Hepatocyte (in vitro differentiated cells): Measurements from ENCODE around the gene FOCAD. TPM values are rescaled to one million over a fixed set of nuclear protein-coding genes. Genes with fewer than 3 reads are reported as not detected.

Experiments
- DNase-seq: peaks from one replicate; pipeline ENCODE4 v3.0.0-alpha.2; 2016; ENCODE audit warnings: low spot score
- H2AFZ ChIP-seq: fragments of 200-600 bp; sonication (generic); 2 replicates; pipeline ENCODE4 v1.6.0; 2016; ENCODE audit warnings: antibody characterized with exemption, mild to moderate bottlenecking
- H3K27ac ChIP-seq: fragments of 200-600 bp; sonication (generic); 2 replicates; pipeline ENCODE4 v1.5.1; 2016; ENCODE audit warnings: mild to moderate bottlenecking
- H3K27me3 ChIP-seq: fragments of 200-600 bp; sonication (generic); 2 replicates; pipeline ENCODE4 v1.6.1; 2016
- H3K36me3 ChIP-seq: fragments of 200-600 bp; sonication (generic); replicated peaks from 2 replicates; pipeline ENCODE4 v1.5.1; 2016; ENCODE audit warnings: low read depth; ENCODE audit not compliant: insufficient read depth
- H3K4me1 ChIP-seq: fragments of 200-600 bp; sonication (generic); 2 replicates; pipeline ENCODE4 v1.5.1; 2016; ENCODE audit warnings: mild to moderate bottlenecking, moderate library complexity; ENCODE audit not compliant: insufficient read depth
- H3K4me2 ChIP-seq: fragments of 200-600 bp; sonication (generic); 2 replicates; pipeline ENCODE4 v1.6.0; 2016
- H3K4me3 ChIP-seq: fragments of 200-600 bp; sonication (generic); 2 replicates; pipeline ENCODE4 v1.5.1; 2016; ENCODE audit warnings: mild to moderate bottlenecking
- H3K79me2 ChIP-seq: fragments of 200-600 bp; sonication (generic); 2 replicates; pipeline ENCODE4 v1.6.0; 2017; ENCODE audit warnings: mild to moderate bottlenecking
- H3K9me2 ChIP-seq: fragments of 200-600 bp; sonication (generic); replicated peaks from 2 replicates; pipeline ENCODE4 v1.6.0; 2017; ENCODE audit warnings: mild to moderate bottlenecking; ENCODE audit not compliant: insufficient read depth
- H3K9me3 ChIP-seq: fragments of 200-600 bp; sonication (generic); 2 replicates; pipeline ENCODE4 v1.5.1; 2016; ENCODE audit warnings: low read depth, mild to moderate bottlenecking
- H4K20me1 ChIP-seq: fragments of 200-600 bp; sonication (generic); 2 replicates; pipeline ENCODE4 v1.6.0; 2016; ENCODE audit warnings: mild to moderate bottlenecking; ENCODE audit not compliant: insufficient read depth, poor library complexity, severe bottlenecking
- EZH2 ChIP-seq: fragments of 200-600 bp; sonication (generic); IDR thresholded peaks from 2 replicates; pipeline ENCODE4 v1.6.1; 2016; ENCODE audit warnings: antibody characterized with exemption, mild to moderate bottlenecking, borderline replicate concordance
- EZH2phosphoT487 ChIP-seq: fragments of 200-600 bp; sonication (generic); IDR thresholded peaks from one replicate; pipeline ENCODE4 v1.6.1; 2018; ENCODE audit warnings: antibody characterized with exemption, mild to moderate bottlenecking, low read depth, moderate library complexity; ENCODE audit not compliant: unreplicated experiment, severe bottlenecking
- WGBS: methylation state at CpG from one replicate; pipeline ENCODE4 v1.1.6; 2016; ENCODE audit warnings: low lambda C conversion rate; ENCODE audit errors: missing lambda C conversion rate; 5-methylcytosine and 5-hydroxymethylcytosine counted together
- polyA plus RNA-seq: library from polyadenylated mRNA; unstranded; fragments of >200 nt; fragmentation: Nextera tagmentation; extraction: Ambion mirVana; gene quantifications from 2 replicates; pipeline ENCODE4 v1.2.1, GENCODE V29; 2016
- total RNA-seq: library from RNA; depleted of rRNA; stranded (reverse); fragments of >200 nt; gene quantifications from 2 replicates; pipeline ENCODE4 v1.2.3, GENCODE V29; 2014
- TF ChIP-seq, protein P1 (sequence below): fragments of 200-600 bp; sonication (generic); IDR thresholded peaks from 2 replicates; pipeline ENCODE4 v1.5.1; 2016; ENCODE audit warnings: antibody characterized with exemption, mild to moderate bottlenecking; ENCODE audit not compliant: poor library complexity

Gene FOCAD
- total and polyA plus RNA-seq, 2 experiments from 2014 or later: 21.7 to 54.1 TPM

- H3K4me2 ChIP-seq: no peak overlapping the region
- H3K4me1 ChIP-seq: peaks cover 3% of the 10 kb centered on the region
- no peaks in the 10 kb centered on the region for H3K9me2 ChIP-seq
- no peak overlapping the region for H3K27ac ChIP-seq
- H3K4me3 ChIP-seq: no peak overlapping the region
- H3K9me3 ChIP-seq: no peaks in the 10 kb centered on the region
- TF ChIP-seq, protein P1, sequence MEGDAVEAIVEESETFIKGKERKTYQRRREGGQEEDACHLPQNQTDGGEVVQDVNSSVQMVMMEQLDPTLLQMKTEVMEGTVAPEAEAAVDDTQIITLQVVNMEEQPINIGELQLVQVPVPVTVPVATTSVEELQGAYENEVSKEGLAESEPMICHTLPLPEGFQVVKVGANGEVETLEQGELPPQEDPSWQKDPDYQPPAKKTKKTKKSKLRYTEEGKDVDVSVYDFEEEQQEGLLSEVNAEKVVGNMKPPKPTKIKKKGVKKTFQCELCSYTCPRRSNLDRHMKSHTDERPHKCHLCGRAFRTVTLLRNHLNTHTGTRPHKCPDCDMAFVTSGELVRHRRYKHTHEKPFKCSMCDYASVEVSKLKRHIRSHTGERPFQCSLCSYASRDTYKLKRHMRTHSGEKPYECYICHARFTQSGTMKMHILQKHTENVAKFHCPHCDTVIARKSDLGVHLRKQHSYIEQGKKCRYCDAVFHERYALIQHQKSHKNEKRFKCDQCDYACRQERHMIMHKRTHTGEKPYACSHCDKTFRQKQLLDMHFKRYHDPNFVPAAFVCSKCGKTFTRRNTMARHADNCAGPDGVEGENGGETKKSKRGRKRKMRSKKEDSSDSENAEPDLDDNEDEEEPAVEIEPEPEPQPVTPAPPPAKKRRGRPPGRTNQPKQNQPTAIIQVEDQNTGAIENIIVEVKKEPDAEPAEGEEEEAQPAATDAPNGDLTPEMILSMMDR: no peak
- TF ChIP-seq EZH2: no peak
- no peak for TF ChIP-seq EZH2phosphoT487
- H2AFZ ChIP-seq: no peak overlapping the region
- no peaks in the 10 kb centered on the region for H4K20me1 ChIP-seq
- no peak for DNase-seq
- H3K27me3 ChIP-seq: no peaks in the 10 kb centered on the region
- WGBS: 81% methylated on average over 3 of the region's 3 CpGs
- no peaks in the 10 kb centered on the region for H3K36me3 ChIP-seq
- no peaks in the 10 kb centered on the region for H3K79me2 ChIP-seq
Measured at GRCh38 chr9:20984506-20984905, 300.4 kb downstream of the FOCAD start.

DNA sequence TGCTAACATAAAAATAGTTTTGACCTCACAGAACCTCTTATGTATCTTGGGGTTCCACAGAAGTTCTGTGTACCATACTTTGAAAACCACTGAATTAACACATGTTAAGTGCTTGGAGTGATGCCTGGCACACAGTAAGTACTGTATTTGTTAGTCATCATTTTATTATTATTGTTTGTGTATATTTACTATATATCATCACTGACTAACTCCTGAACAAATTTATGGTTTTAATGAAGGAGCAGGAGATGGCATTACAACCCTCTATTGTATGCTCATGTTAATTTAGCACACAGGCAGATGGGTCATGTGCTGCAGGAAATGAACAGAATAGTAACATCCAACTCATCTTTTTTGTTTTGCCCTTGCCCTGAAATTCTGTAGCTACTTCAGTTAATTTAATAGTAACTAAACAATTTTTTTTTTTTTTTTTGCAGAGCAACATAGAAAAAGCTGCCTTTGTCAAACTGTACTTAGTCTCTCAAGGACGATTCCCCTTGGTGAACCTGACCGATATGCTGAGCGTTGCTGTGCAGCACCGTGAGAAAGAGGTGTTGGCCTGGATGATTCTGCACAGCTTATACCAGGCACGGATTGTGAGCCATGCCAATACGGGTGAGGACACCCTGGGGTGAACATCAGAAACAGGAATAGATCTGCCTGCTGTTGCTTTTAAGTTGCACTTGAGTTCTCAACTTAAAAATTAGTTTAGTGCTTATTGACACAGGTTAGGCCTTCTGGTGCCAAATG lies 302.0 kb downstream of the FOCAD start:
- H4K20me1 ChIP-seq: no peaks in the 10 kb centered on the region
- H3K4me2 ChIP-seq: no peak overlapping the region
- H3K27ac ChIP-seq: no peak overlapping the region
- no peak overlapping the region for H2AFZ ChIP-seq
- H3K79me2 ChIP-seq: no peaks in the 10 kb centered on the region
- H3K9me2 ChIP-seq: no peaks in the 10 kb centered on the region
- H3K4me1 ChIP-seq: peaks cover 3% of the 10 kb centered on the region
- DNase-seq: no peak
- H3K9me3 ChIP-seq: no peaks in the 10 kb centered on the region
- H3K4me3 ChIP-seq: no peak overlapping the region
- H3K36me3 ChIP-seq: no peaks in the 10 kb centered on the region
- H3K27me3 ChIP-seq: no peaks in the 10 kb centered on the region
- TF ChIP-seq, protein P1: no peak
- TF ChIP-seq EZH2phosphoT487 (no peak), EZH2 (no peak)
- 95% methylated on average over 6 of the region's 6 CpGs for WGBS

DNA sequence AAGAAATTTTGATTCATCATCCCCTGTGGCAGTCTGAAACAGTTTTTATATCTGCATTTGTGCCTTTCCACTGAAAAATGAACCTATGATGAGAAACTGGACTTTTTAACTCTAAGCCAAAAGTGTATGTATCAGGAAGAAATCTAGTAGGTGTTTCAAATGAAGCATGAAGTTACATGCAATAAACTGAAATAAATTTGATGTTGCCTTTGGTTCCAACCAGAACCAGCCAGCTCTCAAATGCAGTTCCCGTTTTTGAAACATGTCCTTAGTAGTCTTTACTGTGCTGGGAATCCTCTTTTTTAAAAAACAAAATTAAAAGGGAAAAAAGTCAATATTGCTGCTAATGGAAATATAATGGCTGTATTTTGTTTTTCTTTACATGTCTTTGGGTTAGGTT lies 303.5 kb downstream of the FOCAD start:
- H3K4me3 ChIP-seq: no peak overlapping the region
- no peaks in the 10 kb centered on the region for H3K9me2 ChIP-seq
- no peaks in the 10 kb centered on the region for H4K20me1 ChIP-seq
- 49% methylated on average over 1 of the region's 1 CpG for WGBS
- H3K9me3 ChIP-seq: no peaks in the 10 kb centered on the region
- H3K27ac ChIP-seq: peak overlapping the region; percentile 18
- H3K79me2 ChIP-seq: no peaks in the 10 kb centered on the region
- H3K36me3 ChIP-seq: no peaks in the 10 kb centered on the region
- no peak overlapping the region for H3K4me2 ChIP-seq
- DNase-seq: no peak
- TF ChIP-seq, protein P1: no peak
- TF ChIP-seq EZH2phosphoT487 (no peak), EZH2 (no peak)
- peaks cover 3% of the 10 kb centered on the region for H3K4me1 ChIP-seq
- no peak overlapping the region for H2AFZ ChIP-seq
- no peaks in the 10 kb centered on the region for H3K27me3 ChIP-seq
